HG02981 (cell line): Measurements from ENCODE around the gene PRR7.
"Not testable (repeated sequence)": the region's sequence is repeated elsewhere in the genome, so short reads cannot be mapped to it uniquely, and the experiment has no call there.

Source experiments
- ATAC-seq: cut with Tn5 transposase; IDR thresholded peaks from one replicate; pipeline ENCODE4 v1.9.1; 2021; ENCODE audit warnings: mild to moderate bottlenecking, moderate library complexity; ENCODE audit not compliant: unreplicated experiment

The PRR7 gene

GRCh38 chr5:177482359-177482795 is 35.8 kb downstream of the PRR7 start:
- ATAC-seq = no peak

GRCh38 chr5:177483042-177483441 is 36.4 kb downstream of the PRR7 start:
- ATAC-seq = no peak

GRCh38 chr5:177483994-177484901 is 37.6 kb downstream of the PRR7 start:
- no peak for ATAC-seq

GRCh38 chr5:177484902-177485549 is 38.4 kb downstream of the PRR7 start:
- no peak for ATAC-seq

GRCh38 chr5:177485753-177486152 is 39.1 kb downstream of the PRR7 start:
- not testable (repeated sequence) for ATAC-seq

GRCh38 chr5:177486256-177486655 is 39.6 kb downstream of the PRR7 start:
- no peak for ATAC-seq

- no peak for ATAC-seq
Observed at GRCh38 chr5:177487144-177487543, 40.5 kb downstream of the PRR7 start.

GRCh38 chr5:177487975-177488374 is 41.4 kb downstream of the PRR7 start:
- no peak for ATAC-seq

GRCh38 chr5:177489119-177489716 is 42.6 kb downstream of the PRR7 start:
- ATAC-seq = no peak

- ATAC-seq = no peak
Observed at GRCh38 chr5:177490311-177490991, 43.8 kb downstream of the PRR7 start.

- ATAC-seq = no peak
Observed at GRCh38 chr5:177490992-177491391, 44.4 kb downstream of the PRR7 start.

- no peak for ATAC-seq
Observed at GRCh38 chr5:177491429-177491945, 44.9 kb downstream of the PRR7 start.

GRCh38 chr5:177491983-177492746 is 45.6 kb downstream of the PRR7 start:
- ATAC-seq = no peak

GRCh38 chr5:177492841-177493240 is 46.2 kb downstream of the PRR7 start:
- no peak for ATAC-seq

- ATAC-seq = no peak
Observed at GRCh38 chr5:177493795-177494345, 47.3 kb downstream of the PRR7 start.

- ATAC-seq = no peak
Observed at GRCh38 chr5:177494346-177495195, 48.0 kb downstream of the PRR7 start.

GRCh38 chr5:177495243-177496060 is 48.8 kb downstream of the PRR7 start:
- ATAC-seq = no peak

- no peak for ATAC-seq
Observed at GRCh38 chr5:177496070-177496726, 49.6 kb downstream of the PRR7 start.
